Measurements from ENCODE around the gene NBAS.

Gene NBAS

GRCh38 chr2:15601681-15602080 lies 40.5 kb upstream of the NBAS start:
- H3K4me3 ChIP-seq (replicated peaks; ENCODE audit: low read depth, low read length) = no peak overlapping the region
- H3K27me3 ChIP-seq (replicated peaks; ENCODE audit: control insufficient read depth, insufficient read depth, low read length) = no peaks in the 10 kb centered on the region
- TF ChIP-seq CTCF (IDR thresholded peaks at IDR 0.05; ENCODE audit: insufficient read depth, low read length, poor library complexity, severe bottlenecking) = no peak
- H3K36me3 ChIP-seq (ENCODE audit: control insufficient read depth, insufficient read depth, low read length) = peaks cover 15% of the 10 kb centered on the region
- no peak for DNase-seq (ENCODE audit: extremely low read depth, insufficient read length)

DNA sequence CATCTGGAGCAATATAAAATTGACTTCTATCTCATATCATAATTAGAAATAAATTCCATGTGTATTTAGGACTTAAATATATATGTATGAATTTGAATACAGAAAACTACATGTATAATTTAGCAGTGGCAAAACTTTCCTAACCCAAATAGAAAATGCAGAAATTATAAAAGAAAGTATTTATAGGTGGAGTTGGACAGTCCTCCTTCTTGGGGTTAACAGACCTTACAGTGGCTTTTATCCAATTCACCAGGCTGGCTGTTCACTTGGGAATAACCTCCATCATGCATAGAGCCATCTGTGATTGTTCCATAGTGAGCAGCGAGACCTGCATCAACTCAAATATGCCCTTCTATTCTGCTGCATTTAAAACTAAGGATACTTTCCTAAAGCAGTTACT lies 38.9 kb upstream of the NBAS start:
- DNase-seq (ENCODE audit: extremely low read depth, insufficient read length) = no peak
- peaks cover 15% of the 10 kb centered on the region for H3K36me3 ChIP-seq (ENCODE audit: control insufficient read depth, insufficient read depth, low read length)
- no peak for TF ChIP-seq CTCF (IDR thresholded peaks at IDR 0.05; ENCODE audit: insufficient read depth, low read length, poor library complexity, severe bottlenecking)
- H3K27me3 ChIP-seq (replicated peaks; ENCODE audit: control insufficient read depth, insufficient read depth, low read length) = no peaks in the 10 kb centered on the region
- no peak overlapping the region for H3K4me3 ChIP-seq (replicated peaks; ENCODE audit: low read depth, low read length)

GRCh38 chr2:15596968-15597367 lies 35.8 kb upstream of the NBAS start:
- H3K27me3 ChIP-seq (replicated peaks; ENCODE audit: control insufficient read depth, insufficient read depth, low read length) = no peaks in the 10 kb centered on the region
- H3K4me3 ChIP-seq (replicated peaks; ENCODE audit: low read depth, low read length) = no peak overlapping the region
- no peak for DNase-seq (ENCODE audit: extremely low read depth, insufficient read length)
- TF ChIP-seq CTCF (IDR thresholded peaks at IDR 0.05; ENCODE audit: insufficient read depth, low read length, poor library complexity, severe bottlenecking) = no peak
- H3K36me3 ChIP-seq (ENCODE audit: control insufficient read depth, insufficient read depth, low read length) = peaks cover 11% of the 10 kb centered on the region

DNA sequence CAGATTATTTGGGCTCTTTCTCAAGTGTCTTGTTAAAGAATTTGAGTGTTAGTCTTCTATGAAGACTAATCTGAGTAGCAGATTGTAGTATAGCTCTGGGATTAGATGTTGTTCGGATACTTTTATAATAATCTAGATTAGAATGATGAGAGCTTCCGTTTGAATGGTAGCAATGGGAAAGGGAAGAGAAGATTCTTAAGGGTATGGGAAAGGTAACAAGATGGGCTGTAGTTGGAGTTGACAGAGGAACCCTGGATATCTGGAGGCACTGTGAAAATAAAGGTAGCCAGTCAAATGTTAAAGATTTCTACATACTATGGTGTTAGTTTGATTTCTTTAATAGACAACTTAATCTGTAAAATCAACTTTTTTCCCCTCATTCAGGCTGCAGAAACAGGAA lies 35.2 kb upstream of the NBAS start:
- Histone ChIP-seq H3K4me3 (replicated peaks; ENCODE audit: low read depth, low read length) (no peak overlapping the region), H3K27me3 (replicated peaks; ENCODE audit: control insufficient read depth, insufficient read depth, low read length) (no peaks in the 10 kb centered on the region), H3K36me3 (ENCODE audit: control insufficient read depth, insufficient read depth, low read length) (peaks cover 11% of the 10 kb centered on the region)
- no peak for TF ChIP-seq CTCF (IDR thresholded peaks at IDR 0.05; ENCODE audit: insufficient read depth, low read length, poor library complexity, severe bottlenecking)
- no peak for DNase-seq (ENCODE audit: extremely low read depth, insufficient read length)

GRCh38 chr2:15595936-15596335 lies 34.8 kb upstream of the NBAS start:
- DNase-seq (ENCODE audit: extremely low read depth, insufficient read length) = no peak
- no peak for TF ChIP-seq CTCF (IDR thresholded peaks at IDR 0.05; ENCODE audit: insufficient read depth, low read length, poor library complexity, severe bottlenecking)
- no peak overlapping the region for H3K4me3 ChIP-seq (replicated peaks; ENCODE audit: low read depth, low read length)
- H3K27me3 ChIP-seq (replicated peaks; ENCODE audit: control insufficient read depth, insufficient read depth, low read length) = no peaks in the 10 kb centered on the region
- H3K36me3 ChIP-seq (ENCODE audit: control insufficient read depth, insufficient read depth, low read length) = peaks cover 9% of the 10 kb centered on the region

DNA sequence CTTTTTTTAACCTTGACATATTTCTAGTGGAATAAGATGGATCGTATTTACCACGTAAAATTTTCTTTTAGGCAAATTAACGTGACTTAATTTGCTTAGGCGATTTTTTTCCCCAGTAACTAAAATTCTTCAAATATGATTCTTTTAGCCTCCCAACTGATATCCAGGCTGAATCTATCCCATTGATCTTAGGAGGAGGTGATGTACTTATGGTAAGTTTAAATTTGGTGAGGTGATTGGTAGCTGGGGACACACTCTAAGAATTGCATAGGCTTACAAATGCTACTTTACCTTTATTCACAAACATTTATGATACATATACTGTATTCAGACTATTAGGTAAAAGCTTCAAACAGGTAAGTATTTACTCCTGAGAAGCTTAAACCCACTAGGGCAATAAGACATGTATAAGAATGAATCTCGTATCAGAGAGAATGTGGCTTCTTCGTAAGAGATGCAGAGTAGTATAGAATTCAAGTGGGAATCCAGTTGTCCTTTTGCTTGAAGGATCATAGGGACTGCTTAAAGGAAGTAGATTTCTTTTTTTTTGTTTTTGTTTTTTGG lies 34.3 kb upstream of the NBAS start:
- Histone ChIP-seq H3K4me3 (replicated peaks; ENCODE audit: low read depth, low read length) (no peak overlapping the region), H3K36me3 (ENCODE audit: control insufficient read depth, insufficient read depth, low read length) (peaks cover 7% of the 10 kb centered on the region), H3K27me3 (replicated peaks; ENCODE audit: control insufficient read depth, insufficient read depth, low read length) (no peaks in the 10 kb centered on the region)
- no peak for TF ChIP-seq CTCF (IDR thresholded peaks at IDR 0.05; ENCODE audit: insufficient read depth, low read length, poor library complexity, severe bottlenecking)
- no peak for DNase-seq (ENCODE audit: extremely low read depth, insufficient read length)
